ENCODE measurements around the gene SRSF4. TPM values are rescaled to one million over a fixed set of nuclear protein-coding genes. Genes with fewer than 3 reads are reported as not detected.

The SRSF4 gene
- polyA plus RNA-seq, 1 donor from 2014 or later = 59.7 TPM

- H2AFZ ChIP-seq (ENCODE audit: low read depth, low read length) = no peak overlapping the region
- no peak overlapping the region for H3K4me2 ChIP-seq (ENCODE audit: low read length)
- H3K4me3 ChIP-seq (ENCODE audit: low read length) = no peak overlapping the region
- TF ChIP-seq, protein P1, sequence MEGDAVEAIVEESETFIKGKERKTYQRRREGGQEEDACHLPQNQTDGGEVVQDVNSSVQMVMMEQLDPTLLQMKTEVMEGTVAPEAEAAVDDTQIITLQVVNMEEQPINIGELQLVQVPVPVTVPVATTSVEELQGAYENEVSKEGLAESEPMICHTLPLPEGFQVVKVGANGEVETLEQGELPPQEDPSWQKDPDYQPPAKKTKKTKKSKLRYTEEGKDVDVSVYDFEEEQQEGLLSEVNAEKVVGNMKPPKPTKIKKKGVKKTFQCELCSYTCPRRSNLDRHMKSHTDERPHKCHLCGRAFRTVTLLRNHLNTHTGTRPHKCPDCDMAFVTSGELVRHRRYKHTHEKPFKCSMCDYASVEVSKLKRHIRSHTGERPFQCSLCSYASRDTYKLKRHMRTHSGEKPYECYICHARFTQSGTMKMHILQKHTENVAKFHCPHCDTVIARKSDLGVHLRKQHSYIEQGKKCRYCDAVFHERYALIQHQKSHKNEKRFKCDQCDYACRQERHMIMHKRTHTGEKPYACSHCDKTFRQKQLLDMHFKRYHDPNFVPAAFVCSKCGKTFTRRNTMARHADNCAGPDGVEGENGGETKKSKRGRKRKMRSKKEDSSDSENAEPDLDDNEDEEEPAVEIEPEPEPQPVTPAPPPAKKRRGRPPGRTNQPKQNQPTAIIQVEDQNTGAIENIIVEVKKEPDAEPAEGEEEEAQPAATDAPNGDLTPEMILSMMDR (IDR thresholded peaks at IDR 0.05; ENCODE audit: poor library complexity, severe bottlenecking) = no peak
- no peak for TF ChIP-seq RAD21 (conservative IDR thresholded peaks at IDR 0.05)
- TF ChIP-seq, protein P2, sequence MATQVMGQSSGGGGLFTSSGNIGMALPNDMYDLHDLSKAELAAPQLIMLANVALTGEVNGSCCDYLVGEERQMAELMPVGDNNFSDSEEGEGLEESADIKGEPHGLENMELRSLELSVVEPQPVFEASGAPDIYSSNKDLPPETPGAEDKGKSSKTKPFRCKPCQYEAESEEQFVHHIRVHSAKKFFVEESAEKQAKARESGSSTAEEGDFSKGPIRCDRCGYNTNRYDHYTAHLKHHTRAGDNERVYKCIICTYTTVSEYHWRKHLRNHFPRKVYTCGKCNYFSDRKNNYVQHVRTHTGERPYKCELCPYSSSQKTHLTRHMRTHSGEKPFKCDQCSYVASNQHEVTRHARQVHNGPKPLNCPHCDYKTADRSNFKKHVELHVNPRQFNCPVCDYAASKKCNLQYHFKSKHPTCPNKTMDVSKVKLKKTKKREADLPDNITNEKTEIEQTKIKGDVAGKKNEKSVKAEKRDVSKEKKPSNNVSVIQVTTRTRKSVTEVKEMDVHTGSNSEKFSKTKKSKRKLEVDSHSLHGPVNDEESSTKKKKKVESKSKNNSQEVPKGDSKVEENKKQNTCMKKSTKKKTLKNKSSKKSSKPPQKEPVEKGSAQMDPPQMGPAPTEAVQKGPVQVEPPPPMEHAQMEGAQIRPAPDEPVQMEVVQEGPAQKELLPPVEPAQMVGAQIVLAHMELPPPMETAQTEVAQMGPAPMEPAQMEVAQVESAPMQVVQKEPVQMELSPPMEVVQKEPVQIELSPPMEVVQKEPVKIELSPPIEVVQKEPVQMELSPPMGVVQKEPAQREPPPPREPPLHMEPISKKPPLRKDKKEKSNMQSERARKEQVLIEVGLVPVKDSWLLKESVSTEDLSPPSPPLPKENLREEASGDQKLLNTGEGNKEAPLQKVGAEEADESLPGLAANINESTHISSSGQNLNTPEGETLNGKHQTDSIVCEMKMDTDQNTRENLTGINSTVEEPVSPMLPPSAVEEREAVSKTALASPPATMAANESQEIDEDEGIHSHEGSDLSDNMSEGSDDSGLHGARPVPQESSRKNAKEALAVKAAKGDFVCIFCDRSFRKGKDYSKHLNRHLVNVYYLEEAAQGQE (IDR thresholded peaks at IDR 0.05; ENCODE audit: borderline replicate concordance) = no peak
- TF ChIP-seq EP300 (conservative IDR thresholded peaks at IDR 0.05; ENCODE audit: poor library complexity, severe bottlenecking) = peak; percentile 67
- TF ChIP-seq MXI1 (conservative IDR thresholded peaks at IDR 0.05; ENCODE audit: poor library complexity, severe bottlenecking) = peak; percentile 31
- peak; percentile 45 for TF ChIP-seq POLR2AphosphoS5 (IDR thresholded peaks at IDR 0.05)
- TF ChIP-seq TAF1 (IDR thresholded peaks at IDR 0.05; ENCODE audit: low read depth) = no peak
- no peak for TF ChIP-seq SMC3 (conservative IDR thresholded peaks at IDR 0.05; ENCODE audit: poor library complexity)
- no peak for TF ChIP-seq EZH2 (IDR thresholded peaks at IDR 0.05; ENCODE audit: borderline replicate concordance, insufficient read depth, low read length, poor library complexity, severe bottlenecking)
- H4K20me1 ChIP-seq (ENCODE audit: insufficient read depth) = no peaks in the 10 kb centered on the region
- H3K27me3 ChIP-seq (ENCODE audit: insufficient read depth, low read depth, low read length) = no peaks in the 10 kb centered on the region
- H3K27ac ChIP-seq (ENCODE audit: low read length) = peak overlapping the region; percentile 67
- H3F3A ChIP-seq (ENCODE audit: insufficient read depth, low read length, poor library complexity, severe bottlenecking) = no peaks in the 10 kb centered on the region
- no peaks in the 10 kb centered on the region for H3K9me2 ChIP-seq (ENCODE audit: insufficient read depth, low read length)
- peak overlapping the region; percentile 24 for H3K9ac ChIP-seq (ENCODE audit: low read length)
- H3K79me2 ChIP-seq (replicated peaks; ENCODE audit: insufficient read depth, low read length) = peaks cover 28% of the 10 kb centered on the region
- peaks cover 12% of the 10 kb centered on the region for H3K36me3 ChIP-seq (ENCODE audit: insufficient read depth, low read length)
- H3K9me3 ChIP-seq (ENCODE audit: low read length) = no peaks in the 10 kb centered on the region
Measured at GRCh38 chr1:29156543-29157268, 25.0 kb downstream of the SRSF4 start.

- Histone ChIP-seq H3K9ac (ENCODE audit: low read length) (no peak overlapping the region), H3K4me2 (ENCODE audit: low read length) (no peak overlapping the region), H3K36me3 (ENCODE audit: insufficient read depth, low read length) (peaks cover 14% of the 10 kb centered on the region), H3K9me2 (ENCODE audit: insufficient read depth, low read length) (no peaks in the 10 kb centered on the region), H3K4me3 (ENCODE audit: low read length) (no peak overlapping the region), H3K79me2 (replicated peaks; ENCODE audit: insufficient read depth, low read length) (peaks cover 3% of the 10 kb centered on the region), H4K20me1 (ENCODE audit: insufficient read depth) (no peaks in the 10 kb centered on the region), H3F3A (ENCODE audit: insufficient read depth, low read length, poor library complexity, severe bottlenecking) (no peaks in the 10 kb centered on the region), H3K9me3 (ENCODE audit: low read length) (no peaks in the 10 kb centered on the region), H2AFZ (ENCODE audit: low read depth, low read length) (no peak overlapping the region), H3K27me3 (ENCODE audit: insufficient read depth, low read depth, low read length) (no peaks in the 10 kb centered on the region), H3K27ac (ENCODE audit: low read length) (no peak overlapping the region)
- TF ChIP-seq, protein P2 (IDR thresholded peaks at IDR 0.05; ENCODE audit: borderline replicate concordance) = no peak
- no peak for TF ChIP-seq TAF1 (IDR thresholded peaks at IDR 0.05; ENCODE audit: low read depth)
- no peak for TF ChIP-seq SMC3 (conservative IDR thresholded peaks at IDR 0.05; ENCODE audit: poor library complexity)
- TF ChIP-seq EP300 (conservative IDR thresholded peaks at IDR 0.05; ENCODE audit: poor library complexity, severe bottlenecking) = no peak
- TF ChIP-seq EZH2 (IDR thresholded peaks at IDR 0.05; ENCODE audit: borderline replicate concordance, insufficient read depth, low read length, poor library complexity, severe bottlenecking) = no peak
- TF ChIP-seq MXI1 (conservative IDR thresholded peaks at IDR 0.05; ENCODE audit: poor library complexity, severe bottlenecking) = no peak
- no peak for TF ChIP-seq POLR2AphosphoS5 (IDR thresholded peaks at IDR 0.05)
- no peak for TF ChIP-seq RAD21 (conservative IDR thresholded peaks at IDR 0.05)
- TF ChIP-seq, protein P1 (IDR thresholded peaks at IDR 0.05; ENCODE audit: poor library complexity, severe bottlenecking) = no peak
Measured at GRCh38 chr1:29152046-29152805, 29.5 kb downstream of the SRSF4 start.
